H1 (cell line): ENCODE measurements around the gene RSPH6A. TPM values are rescaled to one million over a fixed set of nuclear protein-coding genes. Genes with fewer than 3 reads are reported as not detected.

Source experiments
- CTCF ChIA-PET: fragments of 300-600 bp; sonication (Branson Sonifier 250); formaldehyde crosslinking; loops from one replicate; lab custom pipeline; 2021; ENCODE audit not compliant: partially characterized antibody; lab: Charles Lee
- POLR2A ChIA-PET: fragments of 300-600 bp; sonication (Branson Sonifier 250); formaldehyde crosslinking; loops from one replicate; lab custom pipeline; 2021; ENCODE audit warnings: inconsistent platforms; ENCODE audit not compliant: partially characterized antibody; lab: Charles Lee
- DNase-seq, 2 experiments: peaks; one replicate each; pipeline versions ENCODE4 v3.0.0 to v3.0.0-alpha.2; 2010 to 2022; ENCODE audit warnings: low spot score in 2 of 2, low read depth in 1 of 2, mixed read lengths in 1 of 2
- FAIRE-seq: peaks from 2 replicates; lab custom pipeline; 2011; peaks lifted over from hg19 to GRCh38; lab: Jason Lieb, UNC
- H2AFZ ChIP-seq: 2 replicates; pipeline ENCODE4 v1.8.1; 2012; ENCODE audit warnings: low read length, inconsistent platforms
- H2AK5ac ChIP-seq: 2 replicates; pipeline ENCODE4 v1.6.1; 2013; ENCODE audit warnings: low read depth, low read length
- H2BK120ac ChIP-seq: replicated peaks from 2 replicates; pipeline ENCODE3; 2013; ENCODE audit warnings: low read depth, low read length, inconsistent platforms
- H2BK12ac ChIP-seq: 2 replicates; pipeline ENCODE4 v1.6.1; 2013; ENCODE audit warnings: low read depth, low read length
- H2BK15ac ChIP-seq: 2 replicates; pipeline ENCODE4 v1.6.1; 2013; ENCODE audit warnings: low read length
- H2BK20ac ChIP-seq: 2 replicates; pipeline ENCODE4 v1.6.1; 2013; ENCODE audit warnings: low read length
- H2BK5ac ChIP-seq: 2 replicates; pipeline ENCODE4 v1.6.1; 2013; ENCODE audit warnings: low read depth, low read length
- H3K14ac ChIP-seq: 2 replicates; pipeline ENCODE4 v1.6.1; 2013; ENCODE audit warnings: inconsistent platforms; ENCODE audit not compliant: insufficient read length
- H3K18ac ChIP-seq: 2 replicates; pipeline ENCODE4 v1.6.1; 2013; ENCODE audit warnings: low read length; ENCODE audit errors: extremely low read depth
- H3K23ac ChIP-seq: 2 replicates; pipeline ENCODE4 v1.6.1; 2013; ENCODE audit warnings: inconsistent platforms; ENCODE audit not compliant: insufficient read length
- H3K23me2 ChIP-seq: 2 replicates; pipeline ENCODE4 v1.6.1; 2013; ENCODE audit warnings: low read depth, low read length
- H3K27ac ChIP-seq: 2 replicates; pipeline ENCODE4 v1.6.1; 2011; ENCODE audit warnings: low read depth, low read length, inconsistent platforms
- H3K27me3 ChIP-seq, 4 experiments: replicated peaks in 1 of 4; 1 replicate in 1 of 4; 2 replicates in 3 of 4; pipeline versions ENCODE4 v1.6.1 to v1.8.1; 2011 to 2013; ENCODE audit warnings: low read length in 3 of 4, mild to moderate bottlenecking in 3 of 4, inconsistent platforms in 2 of 4, mixed read lengths in 2 of 4, moderate library complexity in 1 of 4; ENCODE audit not compliant: control insufficient read depth in 3 of 4, insufficient read depth in 3 of 4; ENCODE audit errors: extremely low read depth in 1 of 4
- H3K36me3 ChIP-seq, 4 experiments: 2 replicates each; pipeline versions ENCODE4 v1.6.1 to v1.8.1; 2011 to 2013; ENCODE audit warnings: mild to moderate bottlenecking in 4 of 4, low read length in 3 of 4, moderate library complexity in 2 of 4, control low read depth in 1 of 4, inconsistent platforms in 1 of 4; ENCODE audit not compliant: insufficient read depth in 4 of 4, control insufficient read depth in 2 of 4
- H3K4ac ChIP-seq: replicated peaks from 2 replicates; pipeline ENCODE3; 2013; ENCODE audit warnings: low read length, low read depth, mixed read lengths, inconsistent platforms; ENCODE audit not compliant: insufficient read length
- H3K4me1 ChIP-seq, 4 experiments: replicated peaks in 1 of 4; 1 replicate in 1 of 4; 2 replicates in 3 of 4; pipeline versions ENCODE4 v1.6.1 to v1.8.1; 2011 to 2013; ENCODE audit warnings: low read length in 3 of 4, inconsistent platforms in 2 of 4, mixed read lengths in 1 of 4; ENCODE audit not compliant: insufficient read depth in 4 of 4, control insufficient read depth in 3 of 4
- H3K4me2 ChIP-seq, 2 experiments: 2 replicates each; pipeline versions ENCODE4 v1.6.1 to v1.8.1; 2011 to 2013; ENCODE audit warnings: low read depth in 2 of 2, low read length in 2 of 2, control low read depth in 1 of 2, inconsistent platforms in 1 of 2, mild to moderate bottlenecking in 1 of 2; ENCODE audit not compliant: insufficient read depth in 1 of 2
- H3K4me3 ChIP-seq, 4 experiments: fragments of 200-600, 300-600 bp in 1 of 4; sonication (generic), shearing (Covaris generic), sonication (Bioruptor Twin) in 1 of 4; 2 replicates each; pipeline versions ENCODE4 v1.5.1 to v1.8.1; 2011 to 2016; ENCODE audit warnings: low read length in 4 of 4, low read depth in 3 of 4, control low read depth in 2 of 4, inconsistent platforms in 2 of 4, mild to moderate bottlenecking in 2 of 4, mixed read lengths in 1 of 4, moderate library complexity in 1 of 4; ENCODE audit not compliant: insufficient read depth in 2 of 4; ENCODE audit errors: extremely low read depth in 1 of 4
- H3K56ac ChIP-seq: replicated peaks from 2 replicates; pipeline ENCODE3; 2013; ENCODE audit warnings: low read depth, mild to moderate bottlenecking, mixed read lengths, low read length, inconsistent platforms; ENCODE audit not compliant: insufficient read length
- H3K79me1 ChIP-seq: 2 replicates; pipeline ENCODE4 v1.6.1; 2013; ENCODE audit warnings: low read depth, low read length, control low read depth
- H3K79me2 ChIP-seq, 2 experiments: 2 replicates each; pipeline versions ENCODE4 v1.6.1 to v1.8.1; 2012 to 2013; ENCODE audit warnings: low read length in 2 of 2, mild to moderate bottlenecking in 2 of 2, inconsistent platforms in 1 of 2; ENCODE audit not compliant: insufficient read depth in 2 of 2, control insufficient read depth in 1 of 2
- H3K9ac ChIP-seq, 4 experiments: replicated peaks in 1 of 4; 1 replicate in 1 of 4; 2 replicates in 3 of 4; pipeline versions ENCODE4 v1.6.1 to v1.8.1; 2011 to 2013; ENCODE audit warnings: low read depth in 3 of 4, low read length in 3 of 4, control low read depth in 2 of 4, mild to moderate bottlenecking in 2 of 4, moderate library complexity in 2 of 4, inconsistent platforms in 1 of 4; ENCODE audit errors: extremely low read depth in 1 of 4
- H3K9me3 ChIP-seq, 2 experiments: 2 replicates each; pipeline versions ENCODE4 v1.6.1 to v1.8.1; 2012 to 2013; ENCODE audit warnings: mild to moderate bottlenecking in 2 of 2, moderate library complexity in 2 of 2, control low read depth in 1 of 2, inconsistent platforms in 1 of 2, low read depth in 1 of 2, low read length in 1 of 2, mixed read lengths in 1 of 2; ENCODE audit not compliant: insufficient read depth in 2 of 2
- H4K20me1 ChIP-seq, 2 experiments: replicated peaks in 1 of 2; 2 replicates each; pipeline versions ENCODE3 to v1.8.1; 2011 to 2013; ENCODE audit warnings: inconsistent platforms in 2 of 2, low read length in 2 of 2, mild to moderate bottlenecking in 1 of 2; ENCODE audit not compliant: insufficient read depth in 2 of 2, control insufficient read depth in 1 of 2
- H4K5ac ChIP-seq: 2 replicates; pipeline ENCODE4 v1.6.1; 2013; ENCODE audit warnings: low read length, low read depth, mixed read lengths, inconsistent platforms; ENCODE audit not compliant: insufficient read length
- H4K8ac ChIP-seq: 2 replicates; pipeline ENCODE4 v1.8.0; 2013; ENCODE audit warnings: mild to moderate bottlenecking, moderate library complexity, low read length, inconsistent platforms; ENCODE audit not compliant: insufficient read depth; ENCODE audit errors: extremely low read depth
- H4K91ac ChIP-seq: replicated peaks from 2 replicates; pipeline ENCODE3; 2013; ENCODE audit warnings: low read length, mixed read lengths, inconsistent platforms; ENCODE audit not compliant: insufficient read length
- ASH2L ChIP-seq: fragments of 200-600, 300-600 bp; sonication (generic); IDR thresholded peaks from one replicate; pipeline ENCODE4 v1.7.1; 2017; ENCODE audit warnings: low read length
- CBX5 ChIP-seq: fragments of 300-800, 300-1000 bp; sonication (generic); IDR thresholded peaks from 2 replicates; pipeline ENCODE4 v1.7.1; 2016; ENCODE audit warnings: antibody characterized with exemption, low read length, low read depth
- CREB1 ChIP-seq: IDR thresholded peaks from 2 replicates; pipeline ENCODE4 v1.6.1; 2012; ENCODE audit warnings: inconsistent platforms
- HDAC6 ChIP-seq: IDR thresholded peaks from one replicate; pipeline ENCODE4 v1.7.1; 2012; ENCODE audit warnings: low read depth, mild to moderate bottlenecking, inconsistent platforms, low read length, moderate library complexity
- MAX ChIP-seq: IDR thresholded peaks from 2 replicates; pipeline ENCODE4 v1.6.1; 2012; ENCODE audit warnings: inconsistent platforms
- PHF8 ChIP-seq: fragments of 200-600 bp; sonication (generic); conservative IDR thresholded peaks from 2 replicates; pipeline ENCODE4 v1.7.1; 2012; ENCODE audit warnings: low read depth, mild to moderate bottlenecking, inconsistent platforms, low read length, moderate library complexity
- POLR2AphosphoS5 ChIP-seq: IDR thresholded peaks from 2 replicates; pipeline ENCODE4 v1.6.1; 2011; ENCODE audit warnings: low read depth, low read length
- POU5F1 ChIP-seq: IDR thresholded peaks from 2 replicates; pipeline ENCODE4 v1.6.1; 2011; ENCODE audit warnings: low read depth, mild to moderate bottlenecking, low read length, moderate library complexity
- RFX5 ChIP-seq: IDR thresholded peaks from 2 replicates; pipeline ENCODE4 v1.6.1; 2011; ENCODE audit warnings: low read depth, low read length, improper control_type of control experiment, borderline replicate concordance
- SAP30 ChIP-seq: fragments of 300-600 bp; sonication (generic); IDR thresholded peaks from 2 replicates; pipeline ENCODE4 v1.7.1; 2012; ENCODE audit warnings: low read length, moderate library complexity, mild to moderate bottlenecking, inconsistent platforms; ENCODE audit not compliant: insufficient read depth, insufficient replicate concordance
- SP1 ChIP-seq: IDR thresholded peaks from 2 replicates; pipeline ENCODE4 v1.6.1; 2011; ENCODE audit warnings: low read depth, low read length
- SUZ12 ChIP-seq: fragments of 200-600 bp; sonication (generic); IDR thresholded peaks from 2 replicates; pipeline ENCODE4 v1.6.1; 2012; ENCODE audit warnings: mild to moderate bottlenecking, inconsistent platforms, low read length, moderate library complexity, mixed read lengths
- TBP ChIP-seq: IDR thresholded peaks from 2 replicates; pipeline ENCODE4 v1.6.1; 2011; ENCODE audit warnings: low read depth, low read length, improper control_type of control experiment
- TEAD4 ChIP-seq: IDR thresholded peaks from 2 replicates; pipeline ENCODE4 v1.6.1; 2012; ENCODE audit warnings: low read depth, low read length, inconsistent platforms, mixed read lengths
- ZNF274 ChIP-seq: IDR thresholded peaks from 2 replicates; pipeline ENCODE4 v1.7.0; 2012; ENCODE audit warnings: low read length, borderline replicate concordance; ENCODE audit errors: extremely low read depth
- WGBS, 2 experiments: shearing (Covaris generic) in 1 of 2; methylation state at CpG; one replicate each; pipeline versions ENCODE4 v1.1.6 to v1.1.7; 2013 to 2015; ENCODE audit warnings: low lambda C conversion rate in 2 of 2, mixed read lengths in 2 of 2, inconsistent platforms in 1 of 2, low coverage in 1 of 2, missing lambda C conversion rate in 1 of 2; ENCODE audit not compliant: insufficient replicate concordance in 2 of 2, insufficient coverage in 1 of 2, insufficient read length in 1 of 2; ENCODE audit errors: extremely low coverage in 1 of 2, missing lambda C conversion rate in 1 of 2; 5-methylcytosine and 5-hydroxymethylcytosine counted together
- polyA plus RNA-seq, 7 experiments: library from polyadenylated mRNA; depleted of rRNA in 3 of 7; stranded (reverse) in 5 of 7; unstranded in 2 of 7; fragments of >200 nt in 5 of 7; fragments of 200-250 nt in 2 of 7; gene quantifications; 1 replicate in 5 of 7; 2 replicates in 1 of 7; 4 replicates in 1 of 7; pipeline versions ENCODE4 v1.2.1 to v1.2.3, GENCODE V29; 2011 to 2013; ENCODE audit warnings: missing spikeins in 2 of 7, mixed read lengths in 2 of 7
- total RNA-seq: library from RNA; stranded (reverse); fragmentation: NEBNext Ultra II Directional; extraction: Animal tissue kit (Norgen Biotek cat#: 25700); gene quantifications from 2 replicates; pipeline ENCODE4 v1.2.1, GENCODE V29; 2021

Gene RSPH6A
- total and polyA plus RNA-seq, 2 of the 8 experiments (the other 6 are each of a cell fraction or from before 2014, with no cell fraction given), result 0.05 to 0.19 TPM

GRCh38 chr19:45790942-45791341 is 24.2 kb downstream of the RSPH6A start:
- H3K9ac ChIP-seq, result no peak overlapping the region
- TF ChIP-seq SAP30 (no peak), CREB1 (no peak), RFX5 (no peak), SP1 (no peak), CBX5 (no peak), ASH2L (no peak), SUZ12 (no peak), HDAC6 (no peak), TBP (no peak), ZNF274 (no peak), PHF8 (no peak), POU5F1 (no peak), POLR2AphosphoS5 (no peak), MAX (no peak), TEAD4 (no peak)

More at GRCh38 chr19:45790942-45791341, 24.2 kb downstream of the RSPH6A start:
- peaks cover 10% of the 10 kb centered on the region for H3K79me1 ChIP-seq
- H3K9me3 ChIP-seq, result no peaks in the 10 kb centered on the region
- no peak overlapping the region for H4K91ac ChIP-seq
- H3K18ac ChIP-seq, result no peak overlapping the region
- no peak for FAIRE-seq
- H2AK5ac ChIP-seq, result no peak overlapping the region
- no peak overlapping the region for H3K56ac ChIP-seq
- no peak overlapping the region for H3K14ac ChIP-seq
- no peak for DNase-seq
- H3K27ac ChIP-seq, result no peak overlapping the region
- no peak overlapping the region for H2AFZ ChIP-seq
- H3K4ac ChIP-seq, result no peak overlapping the region
- no peak overlapping the region for H2BK12ac ChIP-seq
- no peak overlapping the region for H2BK5ac ChIP-seq
- H3K23me2 ChIP-seq, result peaks cover 4% of the 10 kb centered on the region; the same call in 1 of the 2 replicates
- ChIA-PET POLR2A (interaction anchor here (0.7 to 4.3 kb wide), 11 partner anchors 9 to 26 kb away, joined by 3 to 39 read pairs (median 6); partner anchors contain the start of genes DMPK and SIX5), CTCF (interaction anchor here (0.9 to 2.1 kb wide), 6 partner anchors 8 to 15 kb away, joined by 3 to 7 read pairs (median 4); partner anchors contain the start of gene DMPK)
- H2BK20ac ChIP-seq, result no peak overlapping the region
- H4K8ac ChIP-seq, result no peak overlapping the region
- 91% methylated on average over 8 of the region's 8 CpGs; no CpG with 5 or more reads in 1 of the 2 experiments for whole genome bisulfite sequencing, 2 experiments
- no peak overlapping the region for H3K23ac ChIP-seq
- no peak overlapping the region for H4K5ac ChIP-seq
- H4K20me1 ChIP-seq, result peaks cover 0 to 15% of the 10 kb centered on the region in 2 experiments
- peaks cover 4 to 24% (median 17%) of the 10 kb centered on the region in 4 experiments; a peak in 6 of 8 replicates for H3K36me3 ChIP-seq
- no peak overlapping the region for H2BK15ac ChIP-seq
- H3K27me3 ChIP-seq, result no peaks in the 10 kb centered on the region
- H3K4me2 ChIP-seq, result peak overlapping the region in 1 of 2 experiments; percentile 95; a peak in 1 of 4 replicates
- no peak overlapping the region for H2BK120ac ChIP-seq
- no peak overlapping the region; a peak in 1 of 8 replicates for H3K4me3 ChIP-seq
- peaks cover 0 to 12% of the 10 kb centered on the region in 2 experiments; a peak in 2 of 4 replicates for H3K79me2 ChIP-seq
- peaks cover 0 to 6% (median 4%) of the 10 kb centered on the region in 4 experiments; a peak in 3 of 7 replicates for H3K4me1 ChIP-seq
